ENCODE measurements around the gene TMEM169. TPM values are rescaled to one million over a fixed set of nuclear protein-coding genes. Genes with fewer than 3 reads are reported as not detected.
"Not testable (repeated sequence)": the region's sequence is repeated elsewhere in the genome, so short reads cannot be mapped to it uniquely, and the experiment has no call there.

Gene TMEM169
- total RNA-seq, 1 donor from 2014 or later = 0.15 TPM

DNA sequence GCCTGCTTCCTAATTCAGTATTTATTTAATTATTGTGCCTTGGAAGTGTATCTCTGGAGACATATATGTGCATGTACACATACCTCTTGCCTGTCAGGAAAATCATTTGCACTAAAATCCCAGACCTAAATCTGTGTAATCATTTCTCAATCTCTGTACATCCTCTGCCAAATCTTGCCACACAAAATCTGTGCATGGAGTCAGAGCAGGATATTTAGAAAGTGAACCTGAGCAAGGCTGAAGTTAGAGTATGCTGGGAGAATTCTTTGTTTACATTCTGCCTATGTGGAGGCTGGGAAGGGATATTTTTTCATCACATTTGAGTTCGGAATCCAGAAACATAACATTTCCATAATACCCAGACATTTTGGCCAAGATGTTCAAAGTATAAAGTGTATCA, 36.8 kb downstream of the TMEM169 start:
- DNase-seq (no peak), ATAC-seq (no peak)
- intact Hi-C loops (cut with micrococcal nuclease) = no loop called here

DNA sequence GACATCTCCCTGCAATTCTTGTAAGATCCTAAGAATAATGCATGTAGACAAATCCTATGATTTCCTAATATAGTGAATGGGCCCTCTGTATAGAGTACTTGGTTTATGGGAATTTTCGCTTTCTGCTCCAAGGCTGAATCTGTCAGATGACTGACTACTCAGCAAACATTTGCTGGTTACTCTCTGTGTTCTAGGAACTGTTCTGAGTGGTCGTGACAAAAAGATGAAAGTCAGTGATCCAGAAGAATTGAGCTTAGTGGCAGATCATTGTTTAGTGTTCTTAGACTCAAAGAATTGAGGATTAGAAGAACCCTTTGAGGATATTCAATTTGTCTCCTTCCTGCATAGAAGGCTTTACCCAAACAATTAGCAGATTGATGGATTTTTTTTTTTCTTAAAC, 37.4 kb downstream of the TMEM169 start:
- intact Hi-C loops (cut with micrococcal nuclease) = no loop called here
- DNase-seq (no peak), ATAC-seq (no peak)

GRCh38 chr2:216119986-216120385, 38.3 kb downstream of the TMEM169 start:
- intact Hi-C loops (cut with micrococcal nuclease) = no loop called here
- DNase-seq (no peak), ATAC-seq (no peak)

DNA sequence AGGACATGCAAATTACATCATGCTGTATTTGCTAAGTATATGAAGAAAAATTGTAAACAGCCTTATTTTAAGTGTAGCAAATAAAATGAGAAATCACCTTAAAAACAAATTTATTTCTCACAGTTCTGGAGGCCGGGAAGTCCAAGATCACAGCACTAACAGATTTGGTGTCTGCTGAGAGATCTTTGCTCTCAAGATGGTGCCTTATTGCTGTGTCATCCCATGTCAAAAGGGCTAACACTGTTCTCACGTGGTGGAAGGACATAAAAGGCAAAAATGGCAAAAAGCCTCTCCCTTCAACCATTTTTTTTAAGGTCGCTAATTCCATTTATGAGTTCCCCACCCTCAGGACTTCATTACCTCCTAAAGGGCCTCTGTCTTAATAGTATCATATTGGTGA, 39.5 kb downstream of the TMEM169 start:
- ATAC-seq (no peak), DNase-seq (no peak)
- intact Hi-C loops (cut with micrococcal nuclease) = no loop called here

DNA sequence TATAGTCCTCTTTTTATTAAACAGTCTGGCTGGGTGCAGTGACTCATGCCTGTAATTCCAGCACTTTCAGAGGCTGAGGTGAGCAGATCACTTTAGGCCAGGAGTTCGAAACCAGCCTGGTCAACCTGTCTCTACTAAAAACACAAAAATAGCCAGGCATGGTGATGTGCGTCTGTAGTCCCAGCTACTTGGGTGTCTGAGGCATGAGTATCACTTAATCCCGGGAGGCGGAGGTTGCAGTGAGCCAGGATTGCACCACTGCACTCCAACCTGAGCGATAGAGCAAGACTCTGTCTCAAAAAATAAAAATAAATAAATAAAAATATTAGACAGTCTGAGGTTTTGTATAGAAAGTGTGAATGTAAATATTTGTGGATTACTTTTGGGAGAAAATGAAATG, 45.2 kb downstream of the TMEM169 start:
- ATAC-seq = no peak
- intact Hi-C loops (cut with micrococcal nuclease) = no loop called here
- DNase-seq = no peak

DNA sequence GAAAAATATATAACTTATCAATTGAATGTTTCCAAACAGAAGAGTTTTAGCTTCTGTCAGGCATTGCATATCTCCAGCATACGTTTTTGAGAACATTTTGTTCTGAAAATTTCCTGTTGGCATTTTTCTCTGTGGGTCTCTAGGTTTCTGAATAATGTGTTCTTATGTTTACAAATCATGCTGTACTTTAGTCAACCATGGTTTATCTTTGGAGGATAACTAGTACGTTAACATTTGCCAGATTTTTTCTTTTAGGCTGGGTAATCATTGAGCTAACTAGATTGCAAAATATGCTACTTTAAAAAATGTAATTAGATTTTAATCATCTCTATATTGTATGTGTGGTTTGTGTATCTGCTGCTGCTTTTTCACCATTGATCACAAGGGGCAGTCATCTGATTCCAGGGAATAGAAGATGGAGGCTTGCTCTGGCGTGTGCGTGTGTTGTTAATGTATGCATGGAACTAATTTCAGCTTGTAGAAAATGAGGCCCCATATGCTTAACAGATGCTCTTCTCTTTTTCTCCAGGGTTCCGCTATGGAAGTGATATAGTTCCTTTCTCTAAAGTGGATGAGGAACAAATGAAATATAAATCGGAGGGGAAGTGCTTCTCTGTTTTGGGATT, 48.7 kb downstream of the TMEM169 start:
- DNase-seq (no peak), ATAC-seq (no peak)
- intact Hi-C loops (cut with micrococcal nuclease) = no loop called here

DNA sequence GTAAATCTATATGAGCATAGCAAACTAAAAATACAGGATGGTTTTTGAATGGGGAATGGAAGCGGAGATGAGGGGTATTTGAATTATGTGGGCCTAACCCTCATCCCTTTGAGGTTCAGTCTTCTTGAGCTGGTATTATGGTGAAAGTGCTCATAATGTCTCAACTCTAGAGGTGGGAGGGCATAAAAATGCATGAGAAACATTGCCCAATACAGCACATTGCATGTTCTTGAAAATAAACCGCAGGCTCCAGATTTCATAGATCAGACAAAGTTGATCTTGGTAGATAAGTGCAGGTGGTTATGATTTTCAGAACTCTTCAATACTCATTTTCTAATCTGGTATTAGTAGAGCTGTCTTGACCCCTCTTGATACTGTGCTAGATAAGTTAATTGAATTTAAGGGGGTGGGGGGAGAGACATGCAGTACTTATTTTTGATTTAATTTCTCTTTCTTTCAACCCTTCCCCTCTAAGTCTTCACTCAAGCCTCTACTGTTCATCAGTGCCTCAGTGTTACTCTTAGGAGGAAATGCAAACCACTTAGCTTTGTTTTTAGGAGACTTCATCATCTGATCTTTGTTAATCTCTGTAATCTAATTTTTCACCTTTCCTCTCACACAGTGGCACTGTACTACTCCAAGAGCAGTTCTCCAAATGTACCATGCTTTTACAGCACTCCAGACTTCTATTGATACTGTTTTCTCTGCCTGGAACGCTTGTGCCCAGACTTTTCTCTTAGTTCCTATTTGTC, 49.6 kb downstream of the TMEM169 start:
- intact Hi-C loops (cut with micrococcal nuclease) = no loop called here
- no peak for ATAC-seq

GRCh38 chr2:216132585-216132984, 50.9 kb downstream of the TMEM169 start:
- intact Hi-C loops (cut with micrococcal nuclease) = no loop called here
- ATAC-seq (no peak), DNase-seq (no peak)

More for the DNA sequence above, 49.6 kb downstream of the TMEM169 start:
- no peak for DNase-seq

GRCh38 chr2:216133397-216133796, 51.7 kb downstream of the TMEM169 start:
- ATAC-seq = no peak
- intact Hi-C loops (cut with micrococcal nuclease) = no loop called here
- DNase-seq = no peak

- ATAC-seq = no peak
- DNase-seq = no peak
- intact Hi-C loops (cut with micrococcal nuclease) = no loop called here
Measured at GRCh38 chr2:216134958-216135541, 53.3 kb downstream of the TMEM169 start.

DNA sequence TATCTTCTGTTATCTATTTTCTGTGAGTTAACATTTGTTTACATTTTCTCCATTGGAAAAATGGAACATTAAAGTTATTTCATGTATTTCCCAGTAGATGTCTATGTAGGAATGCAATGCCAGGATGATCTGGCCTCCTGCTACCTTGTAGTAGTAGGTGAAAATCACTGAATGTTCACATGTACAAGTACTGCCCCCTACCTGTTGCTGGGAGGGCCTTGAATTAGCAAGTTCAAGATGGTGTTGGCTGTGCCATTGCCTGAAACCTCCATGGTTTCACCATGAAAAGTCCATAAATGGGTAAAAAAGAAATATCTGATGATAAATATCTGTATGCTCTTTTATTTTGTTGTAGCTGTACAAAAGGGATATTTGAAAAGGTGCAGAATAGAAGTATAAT, 58.2 kb downstream of the TMEM169 start:
- DNase-seq (no peak), ATAC-seq (no peak)
- intact Hi-C loops (cut with micrococcal nuclease) = no loop called here

DNA sequence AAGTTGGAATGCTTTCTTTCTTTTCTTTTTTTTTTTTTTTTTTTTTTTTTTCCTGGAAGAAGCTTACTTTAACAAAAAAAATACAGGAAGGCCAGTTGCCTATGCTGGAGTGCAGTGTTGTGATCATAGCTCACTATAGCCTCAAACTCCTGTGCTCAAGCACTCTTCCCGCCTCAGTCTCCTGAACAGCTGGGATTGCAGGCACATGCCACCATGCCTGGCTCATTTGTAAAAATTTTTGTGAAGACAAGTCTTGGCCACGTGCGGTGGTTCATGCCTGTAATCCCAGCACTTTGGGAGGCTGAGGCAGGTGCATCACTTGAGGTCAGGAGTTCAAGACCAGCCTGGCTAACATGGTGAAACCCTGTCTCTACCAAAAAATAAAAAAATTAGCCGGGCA, 59.8 kb downstream of the TMEM169 start:
- DNase-seq; ATAC-seq; intact Hi-C loops (cut with micrococcal nuclease): not testable (repeated sequence)

DNA sequence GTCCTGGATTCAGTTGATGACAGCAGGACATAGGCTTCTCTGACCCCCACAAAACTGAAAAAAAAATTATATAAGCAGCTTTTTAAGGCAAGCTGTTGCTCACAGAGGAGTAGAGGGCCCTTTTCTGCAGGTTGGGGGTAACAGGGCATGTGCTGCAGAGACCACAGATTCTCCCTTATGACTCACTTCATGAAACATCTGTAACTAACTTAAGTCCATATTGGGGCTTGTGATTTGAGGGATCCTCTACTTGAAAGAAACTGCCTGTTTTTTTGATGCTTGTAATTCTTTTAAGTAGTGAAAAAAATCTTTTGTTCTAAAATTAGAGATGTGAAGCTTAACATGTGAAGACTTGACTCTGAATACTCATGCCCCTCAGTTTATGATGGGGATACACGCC, 60.8 kb downstream of the TMEM169 start:
- intact Hi-C loops (cut with micrococcal nuclease) = no loop called here
- no peak for DNase-seq
- ATAC-seq = no peak

- ATAC-seq (no peak), DNase-seq (no peak)
- intact Hi-C loops (cut with micrococcal nuclease) = no loop called here
Measured at GRCh38 chr2:216144372-216144771, 62.7 kb downstream of the TMEM169 start.

- no peak for ATAC-seq
- intact Hi-C loops (cut with micrococcal nuclease) = no loop called here
- no peak for DNase-seq
Measured at GRCh38 chr2:216144857-216145256, 63.1 kb downstream of the TMEM169 start.

GRCh38 chr2:216146573-216146972, 64.9 kb downstream of the TMEM169 start:
- no peak for DNase-seq
- intact Hi-C loops (cut with micrococcal nuclease) = no loop called here
- ATAC-seq = peak; percentile 25

DNA sequence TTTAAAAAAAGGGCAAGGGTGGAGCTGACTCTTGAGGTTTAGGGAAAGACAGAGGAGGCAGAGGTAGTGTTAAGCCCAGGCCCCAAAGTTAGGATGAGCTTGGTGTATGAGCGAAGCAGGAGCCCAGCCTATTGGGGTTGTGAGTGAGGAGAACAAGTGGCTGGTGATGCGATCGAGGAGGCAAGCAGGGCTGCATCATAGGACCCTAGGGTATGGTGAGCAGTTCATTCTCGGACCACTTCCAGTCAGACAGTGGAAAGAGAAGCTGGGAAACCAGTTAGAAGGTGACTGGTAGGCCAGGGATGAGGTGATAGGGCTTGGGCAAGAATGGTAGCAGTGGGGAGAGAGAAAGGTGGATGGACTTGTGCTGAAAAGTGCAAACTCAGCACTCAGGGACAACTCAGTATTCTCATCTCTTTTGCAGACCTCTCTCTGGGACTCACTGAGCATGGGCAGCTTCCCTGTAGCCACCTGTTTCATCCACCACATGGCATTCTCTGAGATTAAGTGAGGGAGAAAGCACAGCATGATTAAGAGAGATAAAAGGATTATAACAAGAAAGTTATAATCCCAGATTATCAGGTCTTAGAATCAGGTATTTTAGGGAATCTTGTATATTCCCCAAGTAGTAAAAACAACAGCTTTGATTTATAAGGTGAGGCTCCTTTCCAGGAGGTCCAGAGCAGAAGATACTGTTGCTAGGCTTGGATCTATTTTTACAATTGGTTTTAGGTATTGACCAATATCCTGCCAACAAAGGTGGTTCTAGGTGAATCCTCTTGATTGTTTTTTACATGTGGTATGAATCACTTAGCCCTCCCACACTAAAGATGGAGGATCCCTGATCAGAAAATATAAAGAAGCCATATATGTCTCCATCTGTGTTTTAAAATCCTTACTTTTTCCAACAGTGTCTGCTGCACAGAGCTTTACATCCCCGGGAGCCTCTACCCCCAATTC, 65.7 kb downstream of the TMEM169 start:
- DNase-seq (no peak), ATAC-seq (no peak)
- intact Hi-C loops (cut with micrococcal nuclease) = no loop called here

DNA sequence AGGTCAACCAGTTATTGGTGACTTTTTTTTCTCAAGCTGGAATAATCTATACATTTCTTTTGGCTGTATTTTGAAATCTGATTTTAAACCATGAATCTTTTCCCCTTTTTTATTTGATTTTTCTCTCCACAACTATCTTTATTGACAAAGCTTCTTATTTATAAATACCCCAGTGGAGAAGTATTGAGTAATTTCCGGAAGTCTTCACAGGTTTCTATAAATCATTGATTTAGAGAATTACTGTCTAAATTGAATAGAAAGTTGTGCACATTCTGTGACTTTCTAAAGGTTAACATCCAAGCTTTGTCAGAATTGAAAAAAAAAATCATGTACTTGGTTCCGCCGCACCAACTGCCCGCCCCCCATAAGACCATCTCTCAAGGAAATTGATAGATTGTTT, 67.3 kb downstream of the TMEM169 start:
- intact Hi-C loops (cut with micrococcal nuclease) = no loop called here
- DNase-seq (no peak), ATAC-seq (no peak)

DNA sequence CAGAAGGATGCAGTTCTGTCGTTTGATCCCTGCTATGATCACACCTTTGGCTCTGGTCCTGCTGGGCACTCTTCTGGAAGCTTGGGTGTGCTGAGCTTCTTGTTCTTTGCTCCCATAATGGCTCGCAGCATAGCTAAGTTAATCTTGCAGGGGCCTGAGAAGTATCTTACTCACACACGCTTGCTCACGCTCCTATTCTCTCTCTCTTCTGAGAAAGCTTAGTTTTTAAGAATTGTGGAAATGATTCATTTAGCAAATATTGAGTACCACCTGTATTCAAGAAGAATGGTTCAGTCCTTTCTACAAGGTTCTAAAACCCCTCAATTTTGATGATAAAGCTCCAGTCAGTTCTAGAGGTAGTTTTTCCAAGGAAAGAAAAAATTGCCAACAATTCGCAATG, 68.0 kb downstream of the TMEM169 start:
- no peak for DNase-seq
- no peak for ATAC-seq
- intact Hi-C loops (cut with micrococcal nuclease) = no loop called here
